Measurements from ENCODE around the gene KLF13. TPM values are rescaled to one million over a fixed set of nuclear protein-coding genes. Genes with fewer than 3 reads are reported as not detected.

Gene KLF13
- total RNA-seq, 1 experiment from 2014 or later: 60.1 TPM

DNA sequence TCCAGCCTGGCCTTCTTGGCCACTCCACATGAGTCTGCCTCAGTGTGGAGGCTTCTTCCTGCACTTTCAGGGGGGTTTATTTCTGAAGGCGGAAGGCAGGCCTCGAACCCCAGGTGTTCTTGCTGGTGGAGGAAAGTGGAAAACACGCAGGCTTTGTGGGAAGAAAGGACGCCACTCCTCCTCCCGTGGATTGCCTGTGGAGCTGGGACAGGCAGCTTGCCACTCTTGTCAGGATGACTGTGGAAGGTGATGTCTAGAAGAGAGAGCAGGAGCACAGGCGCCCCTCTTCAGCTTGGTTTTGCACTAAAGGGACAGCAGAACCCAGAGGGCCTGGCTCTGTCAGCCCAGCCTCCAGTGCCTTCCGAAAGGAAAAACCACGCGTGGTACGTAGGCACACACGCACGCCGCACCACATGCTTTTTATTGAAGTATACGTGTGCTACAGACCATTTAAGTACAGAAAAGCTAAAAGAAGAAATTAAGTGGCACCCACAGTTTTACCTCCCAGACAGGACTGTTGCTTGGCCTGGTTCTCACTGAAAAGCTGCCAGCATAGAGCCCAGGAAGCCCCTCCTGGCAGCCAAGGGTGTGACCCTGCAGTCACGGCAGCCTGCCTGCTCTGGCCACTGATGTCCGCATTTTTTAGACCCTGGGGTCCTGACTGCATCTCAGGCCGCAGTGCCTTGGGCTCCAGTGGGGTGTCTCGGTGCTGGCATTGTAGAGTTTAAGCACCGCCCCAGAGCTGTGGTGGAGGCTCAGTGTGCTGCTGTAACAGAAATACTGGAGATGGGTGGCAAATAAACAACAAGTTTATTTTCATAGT is 21.6 kb downstream of the KLF13 start:
- BruUV-seq (replicated peaks): no TSS peak
- ChIA-PET CTCF (no interaction called here), POLR2A (no interaction called here), RAD21 (ENCODE audit: low non-redundant PET in 1 of 2, low total read pairs in 2 of 2, uncharacterized antibody in 2 of 2, unreplicated experiment in 2 of 2) (no interaction called here)
- Histone ChIP-seq H3K4me2 (ENCODE audit: low read length) (no peak overlapping the region), H3K9ac (ENCODE audit: low read length) (no peak overlapping the region), H3K27ac (ENCODE audit: low read depth, low read length) (no peak overlapping the region), H3K4me1 (ENCODE audit: control insufficient read depth in 1 of 2, insufficient read depth in 2 of 2, low read length in 2 of 2) (peaks cover 17% of the 10 kb centered on the region in 2 experiments; a peak in 3 of 4 replicates), H4K20me1 (ENCODE audit: insufficient read depth) (no peaks in the 10 kb centered on the region), H3K36me3 (ENCODE audit: control insufficient read depth in 1 of 2, insufficient read depth in 2 of 2, low read length in 2 of 2) (no peaks in the 10 kb centered on the region), H3K27me3 (ENCODE audit: insufficient read depth, low read length) (no peaks in the 10 kb centered on the region), H3K4me3 (replicated peaks in 1 of 2; ENCODE audit: low read depth in 1 of 2, low read length in 2 of 2) (no peak overlapping the region), H2AFZ (ENCODE audit: low read depth, low read length, poor library complexity, severe bottlenecking) (no peak overlapping the region), H3K9me2 (ENCODE audit: insufficient read depth) (no peaks in the 10 kb centered on the region), H3K79me2 (ENCODE audit: insufficient read depth, low read length) (peaks cover 35% of the 10 kb centered on the region; the same call in 1 of the 2 replicates), H3K9me3 (ENCODE audit: control insufficient read depth in 1 of 2, insufficient read depth in 1 of 2, low read depth in 1 of 2, low read length in 2 of 2) (no peaks in the 10 kb centered on the region)
- ATAC-seq (no peak), DNase-seq (ENCODE audit: low read depth, low spot score) (no peak)
- TF ChIP-seq EGR1 (IDR thresholded peaks at IDR 0.05; ENCODE audit: low read depth) (no peak), JUND (IDR thresholded peaks at IDR 0.05) (no peak), SIN3A (IDR thresholded peaks at IDR 0.05; ENCODE audit: low read depth) (no peak), ZNF274 (IDR thresholded peaks at IDR 0.05; ENCODE audit: low read depth, low read length) (no peak), ZFX (IDR thresholded peaks at IDR 0.05) (no peak), EZH2phosphoT487 (IDR thresholded peaks at IDR 0.05; ENCODE audit: borderline replicate concordance) (no peak), FOSL1 (IDR thresholded peaks at IDR 0.05; ENCODE audit: low read depth) (no peak), EZH2 (IDR thresholded peaks at IDR 0.05) (no peak), POLR2A (IDR thresholded peaks at IDR 0.05; ENCODE audit: borderline replicate concordance, extremely low read depth, insufficient read depth, insufficient read length) (no peak), POLR2AphosphoS5 (IDR thresholded peaks at IDR 0.05; ENCODE audit: low read depth, low read length) (no peak), TCF7L2 (IDR thresholded peaks at IDR 0.05; ENCODE audit: borderline replicate concordance, extremely low read depth, insufficient read depth, insufficient read length) (no peak), ELF1 (IDR thresholded peaks at IDR 0.05; ENCODE audit: borderline replicate concordance, low read depth) (no peak), RAD21 (IDR thresholded peaks at IDR 0.05; ENCODE audit: low read depth) (no peak)
- TF ChIP-seq, protein P1, sequence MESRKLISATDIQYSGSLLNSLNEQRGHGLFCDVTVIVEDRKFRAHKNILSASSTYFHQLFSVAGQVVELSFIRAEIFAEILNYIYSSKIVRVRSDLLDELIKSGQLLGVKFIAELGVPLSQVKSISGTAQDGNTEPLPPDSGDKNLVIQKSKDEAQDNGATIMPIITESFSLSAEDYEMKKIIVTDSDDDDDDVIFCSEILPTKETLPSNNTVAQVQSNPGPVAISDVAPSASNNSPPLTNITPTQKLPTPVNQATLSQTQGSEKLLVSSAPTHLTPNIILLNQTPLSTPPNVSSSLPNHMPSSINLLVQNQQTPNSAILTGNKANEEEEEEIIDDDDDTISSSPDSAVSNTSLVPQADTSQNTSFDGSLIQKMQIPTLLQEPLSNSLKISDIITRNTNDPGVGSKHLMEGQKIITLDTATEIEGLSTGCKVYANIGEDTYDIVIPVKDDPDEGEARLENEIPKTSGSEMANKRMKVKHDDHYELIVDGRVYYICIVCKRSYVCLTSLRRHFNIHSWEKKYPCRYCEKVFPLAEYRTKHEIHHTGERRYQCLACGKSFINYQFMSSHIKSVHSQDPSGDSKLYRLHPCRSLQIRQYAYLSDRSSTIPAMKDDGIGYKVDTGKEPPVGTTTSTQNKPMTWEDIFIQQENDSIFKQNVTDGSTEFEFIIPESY (IDR thresholded peaks at IDR 0.05; ENCODE audit: extremely low read depth, insufficient replicate concordance, low read length): no peak
- TF ChIP-seq, protein P2, sequence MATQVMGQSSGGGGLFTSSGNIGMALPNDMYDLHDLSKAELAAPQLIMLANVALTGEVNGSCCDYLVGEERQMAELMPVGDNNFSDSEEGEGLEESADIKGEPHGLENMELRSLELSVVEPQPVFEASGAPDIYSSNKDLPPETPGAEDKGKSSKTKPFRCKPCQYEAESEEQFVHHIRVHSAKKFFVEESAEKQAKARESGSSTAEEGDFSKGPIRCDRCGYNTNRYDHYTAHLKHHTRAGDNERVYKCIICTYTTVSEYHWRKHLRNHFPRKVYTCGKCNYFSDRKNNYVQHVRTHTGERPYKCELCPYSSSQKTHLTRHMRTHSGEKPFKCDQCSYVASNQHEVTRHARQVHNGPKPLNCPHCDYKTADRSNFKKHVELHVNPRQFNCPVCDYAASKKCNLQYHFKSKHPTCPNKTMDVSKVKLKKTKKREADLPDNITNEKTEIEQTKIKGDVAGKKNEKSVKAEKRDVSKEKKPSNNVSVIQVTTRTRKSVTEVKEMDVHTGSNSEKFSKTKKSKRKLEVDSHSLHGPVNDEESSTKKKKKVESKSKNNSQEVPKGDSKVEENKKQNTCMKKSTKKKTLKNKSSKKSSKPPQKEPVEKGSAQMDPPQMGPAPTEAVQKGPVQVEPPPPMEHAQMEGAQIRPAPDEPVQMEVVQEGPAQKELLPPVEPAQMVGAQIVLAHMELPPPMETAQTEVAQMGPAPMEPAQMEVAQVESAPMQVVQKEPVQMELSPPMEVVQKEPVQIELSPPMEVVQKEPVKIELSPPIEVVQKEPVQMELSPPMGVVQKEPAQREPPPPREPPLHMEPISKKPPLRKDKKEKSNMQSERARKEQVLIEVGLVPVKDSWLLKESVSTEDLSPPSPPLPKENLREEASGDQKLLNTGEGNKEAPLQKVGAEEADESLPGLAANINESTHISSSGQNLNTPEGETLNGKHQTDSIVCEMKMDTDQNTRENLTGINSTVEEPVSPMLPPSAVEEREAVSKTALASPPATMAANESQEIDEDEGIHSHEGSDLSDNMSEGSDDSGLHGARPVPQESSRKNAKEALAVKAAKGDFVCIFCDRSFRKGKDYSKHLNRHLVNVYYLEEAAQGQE (IDR thresholded peaks at IDR 0.05; ENCODE audit: low read depth): no peak
- intact Hi-C loops (cut with micrococcal nuclease): no loop called here

All from HCT116 (cell line).